NB4 (cell line): Measurements from ENCODE around the gene STAC.

Source experiments
- MAX ChIP-seq: IDR thresholded peaks from 2 replicates; pipeline ENCODE4 v1.6.1; 2011; ENCODE audit warnings: low read depth, low read length
- MYC ChIP-seq: IDR thresholded peaks from 2 replicates; pipeline ENCODE4 v1.6.1; 2011; ENCODE audit warnings: low read depth, low read length
- POLR2A ChIP-seq: IDR thresholded peaks from 2 replicates; pipeline ENCODE4 v1.6.1; 2011; ENCODE audit warnings: mild to moderate bottlenecking; ENCODE audit not compliant: insufficient read length; ENCODE audit errors: extremely low read depth
- TF ChIP-seq, protein P1 (sequence below): IDR thresholded peaks from one replicate; pipeline ENCODE4 v1.5.1; 2012; ENCODE audit warnings: low read depth, low read length

DNA sequence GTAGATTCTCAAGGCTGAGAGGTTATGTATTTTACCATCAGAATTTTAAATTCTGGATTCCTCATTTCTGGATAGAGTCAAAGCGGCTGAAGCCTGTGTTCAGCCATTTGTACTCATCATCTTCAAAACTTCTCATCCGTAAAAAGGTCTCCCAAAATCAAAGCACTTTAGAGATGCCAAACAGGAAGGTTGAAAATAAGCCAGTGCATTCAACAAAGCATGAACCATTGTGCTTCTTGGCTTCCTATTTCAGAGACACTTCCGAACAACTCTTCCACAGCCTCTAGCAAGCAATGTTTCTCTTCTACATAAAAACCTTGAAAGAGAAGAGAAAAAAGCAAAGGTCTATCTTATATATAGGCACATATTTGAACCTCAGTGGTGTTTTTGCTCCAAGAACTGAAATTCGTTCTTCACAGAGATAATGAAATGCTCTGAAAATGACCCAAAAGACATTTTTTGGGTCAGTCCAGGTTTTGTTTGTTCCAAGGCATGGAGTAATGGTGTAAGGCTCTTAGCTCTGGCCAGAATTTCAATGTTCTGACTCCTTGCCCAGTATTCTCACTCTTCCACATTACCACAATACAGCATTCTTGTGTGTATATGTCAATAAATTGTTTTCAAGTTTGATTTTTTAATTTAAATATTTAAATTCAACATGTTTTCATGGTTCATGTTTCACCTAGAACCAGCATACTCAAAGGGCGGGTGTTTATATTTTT is 163.1 kb downstream of the STAC start:
- TF ChIP-seq, protein P1, sequence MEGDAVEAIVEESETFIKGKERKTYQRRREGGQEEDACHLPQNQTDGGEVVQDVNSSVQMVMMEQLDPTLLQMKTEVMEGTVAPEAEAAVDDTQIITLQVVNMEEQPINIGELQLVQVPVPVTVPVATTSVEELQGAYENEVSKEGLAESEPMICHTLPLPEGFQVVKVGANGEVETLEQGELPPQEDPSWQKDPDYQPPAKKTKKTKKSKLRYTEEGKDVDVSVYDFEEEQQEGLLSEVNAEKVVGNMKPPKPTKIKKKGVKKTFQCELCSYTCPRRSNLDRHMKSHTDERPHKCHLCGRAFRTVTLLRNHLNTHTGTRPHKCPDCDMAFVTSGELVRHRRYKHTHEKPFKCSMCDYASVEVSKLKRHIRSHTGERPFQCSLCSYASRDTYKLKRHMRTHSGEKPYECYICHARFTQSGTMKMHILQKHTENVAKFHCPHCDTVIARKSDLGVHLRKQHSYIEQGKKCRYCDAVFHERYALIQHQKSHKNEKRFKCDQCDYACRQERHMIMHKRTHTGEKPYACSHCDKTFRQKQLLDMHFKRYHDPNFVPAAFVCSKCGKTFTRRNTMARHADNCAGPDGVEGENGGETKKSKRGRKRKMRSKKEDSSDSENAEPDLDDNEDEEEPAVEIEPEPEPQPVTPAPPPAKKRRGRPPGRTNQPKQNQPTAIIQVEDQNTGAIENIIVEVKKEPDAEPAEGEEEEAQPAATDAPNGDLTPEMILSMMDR = no peak
- TF ChIP-seq POLR2A (no peak), MAX (no peak), MYC (no peak)
